Upper lobe of left lung (tissue), 6 donors: ENCODE measurements around the gene IQSEC1. TPM values are rescaled to one million over a fixed set of nuclear protein-coding genes. Genes with fewer than 3 reads are reported as not detected.
A peak's percentile ranks its signal among the peaks of the same experiment; 100 is the strongest.

Experiments
- ATAC-seq, 2 donors: fragments of 200-7000 bp; cut with Tn5 transposase; one replicate each; pipeline ENCODE4 v1.9.1; 2022; ENCODE audit warnings: mild to moderate bottlenecking in 2 of 2, moderate library complexity in 2 of 2; ENCODE audit not compliant: low FRiP score in 2 of 2
- DNase-seq, 2 donors: peaks; one replicate each; pipeline ENCODE4 v3.0.0-alpha.2; 2019 to 2020
- H3K27ac ChIP-seq, 4 donors: fragments of 200-600 bp; sonication (generic); one replicate each; pipeline ENCODE4 v1.5.1; 2016 to 2019
- H3K27me3 ChIP-seq, 4 donors: fragments of 200-600 bp; sonication (generic); one replicate each; pipeline ENCODE4 v1.5.1; 2017 to 2019
- H3K36me3 ChIP-seq, 4 donors: fragments of 200-600 bp; sonication (generic); one replicate each; pipeline ENCODE4 v1.5.1; 2016 to 2019
- H3K4me1 ChIP-seq, 4 donors: fragments of 200-600 bp; sonication (generic); one replicate each; pipeline ENCODE4 v1.5.1; 2018 to 2019
- H3K4me3 ChIP-seq, 4 donors: fragments of 200-600 bp; sonication (generic); one replicate each; pipeline ENCODE4 v1.5.1; 2017 to 2019; ENCODE audit warnings: mild to moderate bottlenecking in 2 of 4, moderate library complexity in 1 of 4
- H3K9me3 ChIP-seq, 4 donors: fragments of 200-600 bp; sonication (generic); one replicate each; pipeline ENCODE4 v1.5.1; 2018 to 2019
- CTCF ChIP-seq, 6 experiments: fragments of 450-650 bp in 4 of 6; fragments of 200-600 bp in 2 of 6; sonication (generic) in 2 of 6; IDR thresholded peaks; one replicate each; pipeline ENCODE4 v1.5.1; 2016 to 2019; ENCODE audit warnings: antibody characterized with exemption in 6 of 6
- EP300 ChIP-seq, 4 donors: sonication (generic); formaldehyde crosslinking; IDR thresholded peaks; one replicate each; pipeline ENCODE4 v1.5.1; 2017; ENCODE audit warnings: antibody characterized with exemption in 4 of 4, control low read depth in 2 of 4
- POLR2A ChIP-seq, 4 donors: fragments of 450-650 bp; IDR thresholded peaks; one replicate each; pipeline ENCODE4 v1.5.1; 2016 to 2017; ENCODE audit warnings: antibody characterized with exemption in 4 of 4, mild to moderate bottlenecking in 2 of 4
- POLR2AphosphoS5 ChIP-seq, 2 donors: sonication (generic); formaldehyde crosslinking; IDR thresholded peaks; one replicate each; pipeline ENCODE4 v1.5.1; 2017; ENCODE audit warnings: antibody characterized with exemption in 2 of 2
- WGBS, 2 donors: methylation state at CpG; one replicate each; pipeline ENCODE4 v1.1.5; 2017 to 2018; 5-methylcytosine and 5-hydroxymethylcytosine counted together
- total RNA-seq, 6 donors: library from RNA; depleted of rRNA in 4 of 6; stranded (reverse); fragments of >200 nt in 4 of 6; gene quantifications; one replicate each; pipeline versions ENCODE4 v1.1.0 to v1.2.1, GENCODE V29; 2016 to 2021
- donor health status: DM: no; HTN: no; CAD: no; lungs with moderate emphysema.
- donor health status: DM: no; HTN: yes; CAD: no; lungs with severe emphysema.

IQSEC1 gene
- 100 to 1,000 TPM in 1 of 6 donors, 10 to 100 TPM in 5; 51.1 to 105 (median 81.0) TPM for total RNA-seq

- Histone ChIP-seq H3K27ac (no peak within 1 kb of the TSS), H3K36me3 (no peaks in the 10 kb centered on the region), H3K27me3 (peaks cover 0 to 21% (median 11%) of the 10 kb centered on the region in 4 donors), H3K9me3 (no peaks in the 10 kb centered on the region), H3K4me1 (peaks cover 5 to 17% (median 10%) of the 10 kb centered on the region in 4 donors), H3K4me3 (peak within 1 kb of the TSS in 3 of 4 donors; percentile 18 to 33 (median 27))
- 31% methylated on average over 11 of the region's 63 CpGs; no CpG with 5 or more reads in 1 of the 2 donors for WGBS, 2 donors
- ATAC-seq (peak in 1 of 2 donors; percentile 77), DNase-seq (peak; percentile 36 to 91)
- no peak for TF ChIP-seq CTCF (IDR thresholded peaks at IDR 0.05)
- no peak for TF ChIP-seq EP300 (IDR thresholded peaks at IDR 0.05)
- TF ChIP-seq POLR2A (IDR thresholded peaks at IDR 0.05), result no peak
- no peak for TF ChIP-seq POLR2AphosphoS5 (IDR thresholded peaks at IDR 0.05)
Measured at GRCh38 chr3:13073326-13074005, at the start of gene IQSEC1. IQSEC1 (minus strand) TSS chr3:13073429; CDS start chr3:13073014, 415 bp downstream.

DNA sequence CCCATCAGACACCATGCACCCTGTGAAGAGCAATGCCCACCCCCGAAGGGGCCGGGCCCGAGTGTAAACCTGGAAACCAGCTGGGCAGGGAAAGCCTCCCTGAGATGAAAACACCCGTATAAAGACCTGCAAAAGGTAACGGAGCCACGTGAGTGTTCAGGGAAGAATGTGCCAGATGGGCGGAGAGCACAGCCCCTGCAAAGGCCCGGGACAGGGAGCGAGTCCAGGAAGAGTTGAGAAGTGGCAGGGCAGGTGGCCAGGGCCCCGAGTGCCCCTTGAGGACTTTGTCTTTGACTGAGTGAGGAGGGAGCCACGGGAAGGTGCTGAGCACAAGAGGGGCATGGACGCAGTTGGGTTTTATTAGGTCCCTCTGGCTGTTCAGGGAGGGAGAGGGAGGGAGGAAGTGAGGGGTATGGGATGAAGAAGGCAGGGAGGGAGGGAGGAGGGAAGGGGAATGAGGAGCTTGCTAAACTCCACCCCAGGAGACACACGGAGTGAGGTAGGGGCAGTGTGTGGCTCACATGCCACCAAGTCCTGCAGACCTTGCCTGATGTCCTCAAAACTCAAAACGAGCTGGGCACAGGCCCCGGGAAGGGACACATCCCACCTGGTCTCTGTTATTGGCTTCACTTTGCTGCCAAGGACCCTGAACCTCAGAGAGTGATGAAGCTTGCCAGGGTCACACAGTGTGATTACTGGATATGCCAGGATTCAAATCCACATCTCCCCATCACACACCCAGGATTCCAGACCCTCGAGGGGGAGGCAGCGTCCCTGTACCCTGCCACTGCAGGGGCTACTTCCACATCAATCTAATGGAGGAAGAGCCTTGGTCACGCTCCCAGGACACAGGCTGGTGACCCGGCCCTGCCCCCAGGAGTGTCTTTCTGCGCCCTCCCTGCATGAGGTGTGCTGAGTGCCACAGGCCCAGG is 49.1 kb upstream of the IQSEC1 start:
- WGBS, 2 donors, result 56 to 64% methylated on average over 17 to 20 of the region's 20 CpGs
- DNase-seq (peak in 1 of 2 donors; percentile 78), ATAC-seq (peak in 1 of 2 donors; percentile 24)
- H3K4me1 ChIP-seq, result peaks cover 0 to 6% (median 0%) of the 10 kb centered on the region in 4 donors
- no peak overlapping the region for H3K4me3 ChIP-seq
- no peaks in the 10 kb centered on the region for H3K9me3 ChIP-seq
- no peak for TF ChIP-seq POLR2AphosphoS5 (IDR thresholded peaks at IDR 0.05)
- no peak for TF ChIP-seq EP300 (IDR thresholded peaks at IDR 0.05)
- TF ChIP-seq CTCF (IDR thresholded peaks at IDR 0.05), result no peak
- no peak for TF ChIP-seq POLR2A (IDR thresholded peaks at IDR 0.05)
- no peak overlapping the region for H3K27ac ChIP-seq
- no peaks in the 10 kb centered on the region for H3K36me3 ChIP-seq
- H3K27me3 ChIP-seq, result no peaks in the 10 kb centered on the region

DNA sequence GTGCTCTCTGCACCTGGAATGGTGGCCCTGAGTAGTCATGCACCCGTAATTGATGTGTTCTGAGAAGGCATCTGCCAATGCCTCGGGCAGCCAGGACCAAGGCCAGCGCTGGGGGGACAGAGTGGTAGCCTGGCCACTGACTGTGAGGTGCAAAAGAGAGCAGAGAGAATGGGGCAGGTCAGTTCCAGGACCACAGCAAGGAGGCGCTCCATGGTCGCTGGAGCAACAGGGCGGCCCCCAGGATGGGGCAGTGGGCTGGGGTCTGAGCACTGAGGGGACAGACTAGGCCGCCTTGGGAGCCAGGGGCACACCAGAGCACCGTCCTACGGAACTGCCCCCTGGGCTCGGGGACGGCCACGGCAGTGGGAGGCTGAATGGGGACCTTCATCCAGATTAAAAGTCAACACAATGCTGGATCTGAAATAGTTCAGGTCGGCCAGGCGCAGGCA is 48.3 kb upstream of the IQSEC1 start:
- Histone ChIP-seq H3K36me3 (no peaks in the 10 kb centered on the region), H3K27ac (no peak overlapping the region), H3K4me3 (no peak overlapping the region), H3K27me3 (no peaks in the 10 kb centered on the region), H3K4me1 (peaks cover 0 to 6% (median 0%) of the 10 kb centered on the region in 4 donors), H3K9me3 (no peaks in the 10 kb centered on the region)
- ATAC-seq (no peak), DNase-seq (no peak)
- TF ChIP-seq POLR2A (IDR thresholded peaks at IDR 0.05) (no peak), CTCF (IDR thresholded peaks at IDR 0.05) (no peak), POLR2AphosphoS5 (IDR thresholded peaks at IDR 0.05) (no peak), EP300 (IDR thresholded peaks at IDR 0.05) (no peak)
- 74 to 85% methylated on average over 3 to 14 of the region's 14 CpGs for WGBS, 2 donors

- no peaks in the 10 kb centered on the region for H3K36me3 ChIP-seq
- no peaks in the 10 kb centered on the region for H3K9me3 ChIP-seq
- 90 to 93% methylated on average over 12 to 16 of the region's 16 CpGs for WGBS, 2 donors
- no peak overlapping the region for H3K4me3 ChIP-seq
- DNase-seq (no peak), ATAC-seq (no peak)
- peaks cover 0 to 6% (median 0%) of the 10 kb centered on the region in 4 donors for H3K4me1 ChIP-seq
- no peak for TF ChIP-seq POLR2AphosphoS5 (IDR thresholded peaks at IDR 0.05)
- no peak for TF ChIP-seq EP300 (IDR thresholded peaks at IDR 0.05)
- no peak for TF ChIP-seq CTCF (IDR thresholded peaks at IDR 0.05)
- TF ChIP-seq POLR2A (IDR thresholded peaks at IDR 0.05), result no peak
- H3K27me3 ChIP-seq, result no peaks in the 10 kb centered on the region
- no peak overlapping the region for H3K27ac ChIP-seq
Measured at GRCh38 chr3:13120928-13121552, 47.8 kb upstream of the IQSEC1 start.
